ENCODE measurements around the gene FNBP1L.
A peak's percentile ranks its signal among the peaks of the same experiment; 100 is the strongest.
"Not testable (repeated sequence)": the region's sequence is repeated elsewhere in the genome, so short reads cannot be mapped to it uniquely, and the experiment has no call there.

Gene FNBP1L

GRCh38 chr1:93443454-93443853 lies 4.5 kb upstream of the FNBP1L start:
- DNase-seq (ENCODE audit: low spot score), result peak; percentile 14

GRCh38 chr1:93446837-93447451 lies 974 bp upstream of the FNBP1L start:
- DNase-seq (ENCODE audit: low spot score), result peak; percentile 74

- DNase-seq (ENCODE audit: low spot score), result peak; percentile 62
These were observed 519 bp downstream of the FNBP1L start for GRCh38 chr1:93448292-93448982.

- DNase-seq (ENCODE audit: low spot score), result peak; percentile 76
These were observed 1.3 kb downstream of the FNBP1L start for GRCh38 chr1:93448983-93449804.

GRCh38 chr1:93450321-93450720 lies 2.4 kb downstream of the FNBP1L start:
- DNase-seq (ENCODE audit: low spot score), result no peak

GRCh38 chr1:93453911-93454310 lies 6.0 kb downstream of the FNBP1L start:
- peak; percentile 73 for DNase-seq (ENCODE audit: low spot score)

GRCh38 chr1:93459126-93459525 lies 11.2 kb downstream of the FNBP1L start:
- no peak for DNase-seq (ENCODE audit: low spot score)

- DNase-seq (ENCODE audit: low spot score), result no peak
These were observed 13.3 kb downstream of the FNBP1L start for GRCh38 chr1:93461236-93461635.

GRCh38 chr1:93463960-93464359 lies 16.0 kb downstream of the FNBP1L start:
- DNase-seq (ENCODE audit: low spot score), result no peak

GRCh38 chr1:93465371-93466082 lies 17.6 kb downstream of the FNBP1L start:
- not testable (repeated sequence) for DNase-seq (ENCODE audit: low spot score)

GRCh38 chr1:93467606-93468005 lies 19.7 kb downstream of the FNBP1L start:
- DNase-seq (ENCODE audit: low spot score), result no peak

GRCh38 chr1:93468662-93469061 lies 20.7 kb downstream of the FNBP1L start:
- DNase-seq (ENCODE audit: low spot score), result no peak

GRCh38 chr1:93469223-93469622 lies 21.3 kb downstream of the FNBP1L start:
- not testable (repeated sequence) for DNase-seq (ENCODE audit: low spot score)

GRCh38 chr1:93471284-93471683 lies 23.4 kb downstream of the FNBP1L start:
- DNase-seq (ENCODE audit: low spot score), result no peak

- DNase-seq (ENCODE audit: low spot score), result no peak
These were observed 24.0 kb downstream of the FNBP1L start for GRCh38 chr1:93471911-93472310.

GRCh38 chr1:93474321-93474720 lies 26.4 kb downstream of the FNBP1L start:
- DNase-seq (ENCODE audit: low spot score), result no peak

GRCh38 chr1:93475681-93476080 lies 27.8 kb downstream of the FNBP1L start:
- DNase-seq (ENCODE audit: low spot score), result no peak

- DNase-seq (ENCODE audit: low spot score), result not testable (repeated sequence)
These were observed 31.3 kb downstream of the FNBP1L start for GRCh38 chr1:93479133-93479745.

GRCh38 chr1:93481899-93482298 lies 34.0 kb downstream of the FNBP1L start:
- not testable (repeated sequence) for DNase-seq (ENCODE audit: low spot score)

GRCh38 chr1:93483200-93483599 lies 35.3 kb downstream of the FNBP1L start:
- DNase-seq (ENCODE audit: low spot score), result no peak

GRCh38 chr1:93483606-93484005 lies 35.7 kb downstream of the FNBP1L start:
- no peak for DNase-seq (ENCODE audit: low spot score)

- DNase-seq (ENCODE audit: low spot score), result no peak
These were observed 40.3 kb downstream of the FNBP1L start for GRCh38 chr1:93488207-93488606.

All from kidney tubule cell (primary cell).